A673 (cell line): ENCODE results near the gene NHERF1.

Experiments
- EZH2 ChIP-seq: fragments of 200-600 bp; sonication (generic); IDR thresholded peaks from 2 replicates; pipeline ENCODE4 v1.6.1; 2017; ENCODE audit warnings: borderline replicate concordance, low read depth, mild to moderate bottlenecking, mixed read lengths, antibody characterized with exemption, low read length; ENCODE audit not compliant: poor library complexity, severe bottlenecking
- TF ChIP-seq, protein P1 (sequence below): fragments of 300-800, 200-600 bp; sonication (generic); conservative IDR thresholded peaks from 2 replicates; pipeline ENCODE4 v1.5.1; 2017; ENCODE audit warnings: low read depth, mild to moderate bottlenecking, antibody characterized with exemption, low read length, moderate library complexity, mixed read lengths

DNA sequence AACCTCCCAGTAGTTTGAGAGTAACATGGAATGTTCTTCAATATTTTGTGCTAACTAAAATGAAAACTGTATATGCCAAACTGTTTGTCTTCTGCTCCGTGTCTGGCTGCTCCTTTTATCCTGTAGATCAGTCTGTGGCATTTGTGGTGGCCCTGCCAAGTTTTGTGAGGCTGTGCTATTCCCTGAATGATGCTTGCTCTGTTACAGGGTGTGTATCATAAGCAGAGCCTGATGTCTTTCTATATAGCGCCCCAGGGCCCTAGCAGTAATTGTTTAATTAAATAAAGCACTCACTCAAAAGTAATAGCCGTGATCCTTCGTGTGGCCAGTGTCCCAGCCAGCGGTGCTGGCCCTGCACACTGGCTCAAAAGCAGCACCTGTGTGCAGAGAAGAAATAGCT, 55.5 kb downstream of the NHERF1 start:
- TF ChIP-seq, protein P1, sequence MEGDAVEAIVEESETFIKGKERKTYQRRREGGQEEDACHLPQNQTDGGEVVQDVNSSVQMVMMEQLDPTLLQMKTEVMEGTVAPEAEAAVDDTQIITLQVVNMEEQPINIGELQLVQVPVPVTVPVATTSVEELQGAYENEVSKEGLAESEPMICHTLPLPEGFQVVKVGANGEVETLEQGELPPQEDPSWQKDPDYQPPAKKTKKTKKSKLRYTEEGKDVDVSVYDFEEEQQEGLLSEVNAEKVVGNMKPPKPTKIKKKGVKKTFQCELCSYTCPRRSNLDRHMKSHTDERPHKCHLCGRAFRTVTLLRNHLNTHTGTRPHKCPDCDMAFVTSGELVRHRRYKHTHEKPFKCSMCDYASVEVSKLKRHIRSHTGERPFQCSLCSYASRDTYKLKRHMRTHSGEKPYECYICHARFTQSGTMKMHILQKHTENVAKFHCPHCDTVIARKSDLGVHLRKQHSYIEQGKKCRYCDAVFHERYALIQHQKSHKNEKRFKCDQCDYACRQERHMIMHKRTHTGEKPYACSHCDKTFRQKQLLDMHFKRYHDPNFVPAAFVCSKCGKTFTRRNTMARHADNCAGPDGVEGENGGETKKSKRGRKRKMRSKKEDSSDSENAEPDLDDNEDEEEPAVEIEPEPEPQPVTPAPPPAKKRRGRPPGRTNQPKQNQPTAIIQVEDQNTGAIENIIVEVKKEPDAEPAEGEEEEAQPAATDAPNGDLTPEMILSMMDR = no peak
- no peak for TF ChIP-seq EZH2
